Suprapubic skin (tissue), 4 donors: ENCODE data around the gene MAK. TPM values are rescaled to one million over a fixed set of nuclear protein-coding genes. Genes with fewer than 3 reads are reported as not detected.

Experiments used
- DNase-seq, 2 donors: peaks; one replicate each; pipeline ENCODE4 v3.0.0-alpha.2; 2019; ENCODE audit warnings: low spot score in 2 of 2
- H3K27ac ChIP-seq: fragments of 200-600 bp; sonication (generic); one replicate; pipeline ENCODE4 v1.5.1; 2019
- H3K27me3 ChIP-seq: fragments of 200-600 bp; sonication (generic); one replicate; pipeline ENCODE4 v1.5.1; 2019
- H3K36me3 ChIP-seq: fragments of 200-600 bp; sonication (generic); one replicate; pipeline ENCODE4 v1.5.1; 2019
- H3K4me1 ChIP-seq: fragments of 200-600 bp; sonication (generic); one replicate; pipeline ENCODE4 v1.5.1; 2019
- H3K4me3 ChIP-seq: fragments of 200-600 bp; sonication (generic); one replicate; pipeline ENCODE4 v1.5.1; 2019; ENCODE audit warnings: mild to moderate bottlenecking
- H3K9me3 ChIP-seq: fragments of 200-600 bp; sonication (generic); one replicate; pipeline ENCODE4 v1.5.1; 2019
- CTCF ChIP-seq, 2 donors: fragments of 200-600 bp in 1 of 2; fragments of 450-650 bp in 1 of 2; sonication (generic) in 1 of 2; IDR thresholded peaks; one replicate each; pipeline ENCODE4 v1.5.1; 2016 to 2019; ENCODE audit warnings: antibody characterized with exemption in 2 of 2, mild to moderate bottlenecking in 1 of 2, moderate library complexity in 1 of 2
- EP300 ChIP-seq: sonication (generic); formaldehyde crosslinking; IDR thresholded peaks from one replicate; pipeline ENCODE4 v1.6.1; 2017; ENCODE audit warnings: antibody characterized with exemption
- POLR2A ChIP-seq, 2 donors: fragments of 450-650 bp; IDR thresholded peaks; one replicate each; pipeline ENCODE4 v1.6.1; 2017; ENCODE audit warnings: antibody characterized with exemption in 2 of 2, mild to moderate bottlenecking in 2 of 2, moderate library complexity in 2 of 2
- POLR2AphosphoS5 ChIP-seq, 3 donors: sonication (generic); formaldehyde crosslinking; IDR thresholded peaks; one replicate each; pipeline ENCODE4 v1.6.1; 2017; ENCODE audit warnings: antibody characterized with exemption in 3 of 3
- whole genome bisulfite sequencing: methylation state at CpG from one replicate; pipeline ENCODE4 v1.1.5; 2018; 5-methylcytosine and 5-hydroxymethylcytosine counted together
- total RNA-seq, 4 donors: library from RNA; depleted of rRNA; stranded (reverse); fragments of >200 nt; gene quantifications; one replicate each; pipeline ENCODE4 v1.1.0, GENCODE V29; 2016

MAK gene
- total RNA-seq, 4 donors from 2014 or later, result 0.26 to 0.49 TPM; not detected in 2

DNA sequence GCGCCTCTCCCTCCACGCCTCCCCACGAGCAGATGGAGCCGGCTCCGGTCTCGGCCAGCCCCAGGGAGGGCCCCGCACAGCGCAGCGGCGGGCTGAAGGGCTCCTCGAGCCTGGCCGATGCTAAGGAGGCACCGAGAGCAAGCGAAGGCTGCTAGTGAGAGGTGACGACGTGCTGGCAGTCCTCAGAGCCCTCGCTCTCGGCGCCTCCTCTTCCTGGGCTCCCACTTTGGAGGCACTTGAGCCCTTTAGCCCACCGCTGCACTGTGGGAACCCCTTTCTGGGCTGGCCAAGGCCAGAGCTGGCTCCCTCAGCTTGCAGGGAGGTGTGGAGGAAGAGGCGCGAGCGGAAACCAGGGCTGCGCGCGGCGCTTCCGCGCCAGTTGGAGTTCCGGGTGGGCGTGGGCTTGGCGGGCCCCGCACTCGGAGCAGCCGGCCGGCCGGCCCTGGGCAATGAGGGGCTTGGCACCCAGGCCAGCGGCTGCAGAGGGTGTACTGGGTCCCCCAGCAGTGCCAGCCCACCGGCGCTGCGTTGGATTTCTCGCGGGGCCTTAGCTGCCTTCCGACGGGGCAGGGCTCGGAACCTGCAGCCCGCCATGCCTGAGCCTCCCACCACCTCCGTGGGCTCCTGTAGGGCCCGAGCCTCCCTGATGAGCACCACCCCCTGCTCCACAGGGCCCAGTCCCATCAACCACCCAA is 117.9 kb downstream of the MAK start:
- WGBS, result 25% methylated on average over 16 of the region's 49 CpGs
- DNase-seq, result no peak
- TF ChIP-seq POLR2A (IDR thresholded peaks at IDR 0.05), result no peak
- TF ChIP-seq POLR2AphosphoS5 (IDR thresholded peaks at IDR 0.05), result no peak
- TF ChIP-seq EP300, result no peak
- TF ChIP-seq CTCF (IDR thresholded peaks at IDR 0.05), result no peak
- H3K36me3 ChIP-seq, result peaks cover 3% of the 10 kb centered on the region
- H3K27ac ChIP-seq, result peak overlapping the region; percentile 93
- H3K9me3 ChIP-seq, result no peaks in the 10 kb centered on the region
- no peaks in the 10 kb centered on the region for H3K27me3 ChIP-seq
- peak overlapping the region; percentile 64 for H3K4me3 ChIP-seq
- H3K4me1 ChIP-seq, result peaks cover 39% of the 10 kb centered on the region

DNA sequence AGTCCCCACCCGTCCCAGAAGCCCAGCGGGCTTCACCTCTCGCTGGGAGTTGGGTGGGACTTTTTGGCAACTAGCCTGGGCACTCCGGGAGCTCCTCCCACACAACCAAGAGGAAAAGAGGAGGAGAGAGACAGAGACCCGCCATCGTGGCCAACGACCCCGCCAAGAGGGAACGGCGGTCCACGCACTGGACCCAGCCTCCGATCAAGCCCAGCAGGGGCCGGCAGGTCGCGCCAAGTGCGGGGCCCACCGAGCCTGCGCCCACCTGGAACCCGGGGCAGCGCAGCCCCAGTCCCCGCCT is 118.4 kb downstream of the MAK start:
- Histone ChIP-seq H3K27me3 (no peaks in the 10 kb centered on the region), H3K4me1 (peaks cover 34% of the 10 kb centered on the region), H3K9me3 (no peaks in the 10 kb centered on the region), H3K27ac (peak overlapping the region; percentile 93), H3K36me3 (no peaks in the 10 kb centered on the region), H3K4me3 (peak overlapping the region; percentile 64)
- WGBS, result 30% methylated on average over 7 of the region's 21 CpGs
- DNase-seq, result peak in 1 of 2 donors; percentile 68
- TF ChIP-seq POLR2A (IDR thresholded peaks at IDR 0.05), result no peak
- no peak for TF ChIP-seq CTCF (IDR thresholded peaks at IDR 0.05)
- TF ChIP-seq POLR2AphosphoS5 (IDR thresholded peaks at IDR 0.05), result no peak
- TF ChIP-seq EP300, result no peak

DNA sequence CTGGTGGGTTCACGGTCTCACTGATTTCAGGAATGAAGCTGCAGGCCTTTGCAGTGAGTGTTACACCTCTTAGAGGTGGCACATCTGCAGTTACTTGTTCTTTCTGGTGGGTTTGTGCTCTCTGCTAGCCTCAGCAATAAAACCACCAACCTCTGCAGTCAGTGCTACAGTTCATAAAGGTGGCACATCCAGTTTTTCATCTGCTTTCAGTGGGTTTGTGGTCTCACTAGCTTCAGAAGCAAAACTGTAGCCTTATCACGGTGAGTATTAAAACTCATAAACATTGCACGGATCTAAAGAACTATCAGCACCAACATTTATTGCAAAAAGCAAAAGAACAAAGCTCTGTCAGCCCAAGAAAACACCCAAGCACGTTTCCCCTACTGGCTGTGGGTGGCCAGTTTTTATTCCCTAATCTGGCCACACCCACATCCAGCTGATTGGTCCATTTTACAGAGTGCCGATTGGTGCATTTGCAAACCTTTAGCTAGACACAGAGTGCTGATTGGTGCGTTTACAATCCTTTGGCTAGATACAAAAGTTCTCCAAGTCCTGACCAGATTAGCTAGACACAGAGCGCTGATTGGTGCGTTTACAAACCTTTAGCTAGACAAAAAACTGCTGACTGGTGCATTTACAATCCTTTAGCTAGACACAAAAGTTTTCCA is 118.9 kb downstream of the MAK start:
- no peak for TF ChIP-seq POLR2A (IDR thresholded peaks at IDR 0.05)
- no peak for TF ChIP-seq EP300
- no peak for TF ChIP-seq CTCF (IDR thresholded peaks at IDR 0.05)
- TF ChIP-seq POLR2AphosphoS5 (IDR thresholded peaks at IDR 0.05), result no peak
- DNase-seq, result no peak
- H3K9me3 ChIP-seq, result no peaks in the 10 kb centered on the region
- H3K27ac ChIP-seq, result peak overlapping the region; percentile 93
- H3K4me3 ChIP-seq, result peak overlapping the region; percentile 64
- WGBS, result 78% methylated on average over 8 of the region's 8 CpGs
- H3K27me3 ChIP-seq, result no peaks in the 10 kb centered on the region
- H3K36me3 ChIP-seq, result no peaks in the 10 kb centered on the region
- H3K4me1 ChIP-seq, result peaks cover 29% of the 10 kb centered on the region

DNA sequence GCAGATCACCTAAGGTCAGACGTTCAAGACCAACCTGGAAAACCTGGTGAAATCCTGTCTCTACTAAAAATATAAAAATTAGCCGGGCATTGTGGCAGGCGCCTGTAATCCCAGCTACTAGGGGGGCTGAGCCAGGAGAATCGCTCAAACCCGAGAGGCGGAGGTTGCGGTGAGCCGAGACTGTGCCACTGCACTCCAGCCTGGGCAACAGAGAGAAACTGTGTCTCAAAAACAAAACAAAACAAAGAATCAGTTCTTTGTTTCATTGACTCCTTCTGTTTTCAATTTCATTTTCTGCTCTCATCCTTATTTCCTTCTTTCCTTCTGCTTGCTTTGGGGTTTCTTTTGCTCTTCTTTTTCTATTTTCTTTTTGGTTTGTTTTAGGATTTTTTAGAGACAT is 124.4 kb downstream of the MAK start:
- Histone ChIP-seq H3K4me1 (no peaks in the 10 kb centered on the region), H3K4me3 (no peak overlapping the region), H3K36me3 (peaks cover 15% of the 10 kb centered on the region), H3K27me3 (no peaks in the 10 kb centered on the region), H3K27ac (no peak overlapping the region), H3K9me3 (no peaks in the 10 kb centered on the region)
- TF ChIP-seq POLR2AphosphoS5 (IDR thresholded peaks at IDR 0.05) (no peak), CTCF (IDR thresholded peaks at IDR 0.05) (no peak), POLR2A (IDR thresholded peaks at IDR 0.05) (no peak), EP300 (no peak)
- WGBS, result 83% methylated on average over 8 of the region's 8 CpGs
- no peak for DNase-seq

Other genes with a start within 250 kb of the MAK start
- gene C6orf52, start 143.9 kb downstream of the MAK start, total RNA-seq, result not detected
- 10 to 100 TPM in 3 of 4 donors, 1 to 10 TPM in 1; 8.8 to 17.5 (median 13.4) TPM for gene PAK1IP1, start 143.6 kb downstream of the MAK start, total RNA-seq
- 10 to 100 TPM; 63.4 to 76.7 (median 73.7) TPM for gene TMEM14C, start 115.5 kb downstream of the MAK start, total RNA-seq
- 10 to 100 TPM; 40.8 to 64.7 (median 45.5) TPM for gene TMEM14B, start 90.7 kb downstream of the MAK start, total RNA-seq
- not detected for gene GCM2, start 43.5 kb upstream of the MAK start, total RNA-seq
- gene SYCP2L, start 48.5 kb upstream of the MAK start, total RNA-seq, result 1 to 10 TPM in 1 of 4 donors, under 1 TPM in 2, not detected in 1; 0.44 to 5.2 (median 0.49) TPM
- gene ELOVL2, start 205.8 kb upstream of the MAK start, total RNA-seq, result under 1 TPM in 3 of 4 donors, not detected in 1; 0.17 to 0.19 (median 0.18) TPM